ENCODE measurements around the gene RANBP17.

DNA sequence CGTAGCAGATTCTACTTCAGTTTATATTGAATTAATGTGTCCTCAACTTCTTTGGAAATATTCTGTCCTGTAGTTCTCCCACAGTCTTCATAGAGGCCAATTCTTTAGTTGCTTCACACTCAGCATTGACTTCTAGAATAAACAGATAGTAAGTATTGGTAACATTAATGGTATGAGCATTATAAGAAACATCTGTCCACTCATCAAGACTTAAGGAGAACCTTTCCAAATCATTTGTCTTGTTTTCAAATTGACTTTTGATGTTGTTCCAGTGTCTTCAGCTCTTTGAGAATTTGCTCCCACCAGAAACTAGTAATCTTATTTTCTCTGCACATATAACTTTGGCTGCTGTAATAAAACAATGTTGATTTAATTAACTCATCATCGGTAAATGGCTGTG, 18.3 kb downstream of the RANBP17 start:
- no peak for TF ChIP-seq EZH2 (optimal IDR thresholded peaks at IDR 0.05; ENCODE audit: low read depth, low read length)
- TF ChIP-seq, protein P1, sequence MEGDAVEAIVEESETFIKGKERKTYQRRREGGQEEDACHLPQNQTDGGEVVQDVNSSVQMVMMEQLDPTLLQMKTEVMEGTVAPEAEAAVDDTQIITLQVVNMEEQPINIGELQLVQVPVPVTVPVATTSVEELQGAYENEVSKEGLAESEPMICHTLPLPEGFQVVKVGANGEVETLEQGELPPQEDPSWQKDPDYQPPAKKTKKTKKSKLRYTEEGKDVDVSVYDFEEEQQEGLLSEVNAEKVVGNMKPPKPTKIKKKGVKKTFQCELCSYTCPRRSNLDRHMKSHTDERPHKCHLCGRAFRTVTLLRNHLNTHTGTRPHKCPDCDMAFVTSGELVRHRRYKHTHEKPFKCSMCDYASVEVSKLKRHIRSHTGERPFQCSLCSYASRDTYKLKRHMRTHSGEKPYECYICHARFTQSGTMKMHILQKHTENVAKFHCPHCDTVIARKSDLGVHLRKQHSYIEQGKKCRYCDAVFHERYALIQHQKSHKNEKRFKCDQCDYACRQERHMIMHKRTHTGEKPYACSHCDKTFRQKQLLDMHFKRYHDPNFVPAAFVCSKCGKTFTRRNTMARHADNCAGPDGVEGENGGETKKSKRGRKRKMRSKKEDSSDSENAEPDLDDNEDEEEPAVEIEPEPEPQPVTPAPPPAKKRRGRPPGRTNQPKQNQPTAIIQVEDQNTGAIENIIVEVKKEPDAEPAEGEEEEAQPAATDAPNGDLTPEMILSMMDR (IDR thresholded peaks at IDR 0.05; ENCODE audit: low read length): no peak
- no peak for TF ChIP-seq EZH2phosphoT487 (IDR thresholded peaks at IDR 0.05; ENCODE audit: low read length)

Measured in MM.1S (cell line).